Suprapubic skin (tissue), 4 donors: Measurements from ENCODE around the gene RLF. TPM values are rescaled to one million over a fixed set of nuclear protein-coding genes. Genes with fewer than 3 reads are reported as not detected.

Experiments used
- DNase-seq, 2 donors: peaks; one replicate each; pipeline ENCODE4 v3.0.0-alpha.2; 2019; ENCODE audit warnings: low spot score in 2 of 2
- H3K27ac ChIP-seq: fragments of 200-600 bp; sonication (generic); one replicate; pipeline ENCODE4 v1.5.1; 2019
- H3K27me3 ChIP-seq: fragments of 200-600 bp; sonication (generic); one replicate; pipeline ENCODE4 v1.5.1; 2019
- H3K36me3 ChIP-seq: fragments of 200-600 bp; sonication (generic); one replicate; pipeline ENCODE4 v1.5.1; 2019
- H3K4me1 ChIP-seq: fragments of 200-600 bp; sonication (generic); one replicate; pipeline ENCODE4 v1.5.1; 2019
- H3K4me3 ChIP-seq: fragments of 200-600 bp; sonication (generic); one replicate; pipeline ENCODE4 v1.5.1; 2019; ENCODE audit warnings: mild to moderate bottlenecking
- H3K9me3 ChIP-seq: fragments of 200-600 bp; sonication (generic); one replicate; pipeline ENCODE4 v1.5.1; 2019
- CTCF ChIP-seq, 2 donors: fragments of 200-600 bp in 1 of 2; fragments of 450-650 bp in 1 of 2; sonication (generic) in 1 of 2; IDR thresholded peaks; one replicate each; pipeline ENCODE4 v1.5.1; 2016 to 2019; ENCODE audit warnings: antibody characterized with exemption in 2 of 2, mild to moderate bottlenecking in 1 of 2, moderate library complexity in 1 of 2
- EP300 ChIP-seq: sonication (generic); formaldehyde crosslinking; IDR thresholded peaks from one replicate; pipeline ENCODE4 v1.6.1; 2017; ENCODE audit warnings: antibody characterized with exemption
- POLR2A ChIP-seq, 2 donors: fragments of 450-650 bp; IDR thresholded peaks; one replicate each; pipeline ENCODE4 v1.6.1; 2017; ENCODE audit warnings: antibody characterized with exemption in 2 of 2, mild to moderate bottlenecking in 2 of 2, moderate library complexity in 2 of 2
- POLR2AphosphoS5 ChIP-seq, 3 donors: sonication (generic); formaldehyde crosslinking; IDR thresholded peaks; one replicate each; pipeline ENCODE4 v1.6.1; 2017; ENCODE audit warnings: antibody characterized with exemption in 3 of 3
- WGBS: methylation state at CpG from one replicate; pipeline ENCODE4 v1.1.5; 2018; 5-methylcytosine and 5-hydroxymethylcytosine counted together
- total RNA-seq, 4 donors: library from RNA; depleted of rRNA; stranded (reverse); fragments of >200 nt; gene quantifications; one replicate each; pipeline ENCODE4 v1.1.0, GENCODE V29; 2016

The RLF gene
- total RNA-seq, 4 donors from 2014 or later = 17.3 to 32.9 (median 21.3) TPM

- WGBS = 73% methylated on average over 3 of the region's 3 CpGs
- Histone ChIP-seq H3K4me1 (peaks cover 14% of the 10 kb centered on the region), H3K4me3 (no peak overlapping the region), H3K9me3 (no peaks in the 10 kb centered on the region), H3K36me3 (peaks cover 64% of the 10 kb centered on the region), H3K27me3 (no peaks in the 10 kb centered on the region), H3K27ac (no peak overlapping the region)
- DNase-seq = no peak
- TF ChIP-seq CTCF (IDR thresholded peaks at IDR 0.05) (no peak), POLR2A (IDR thresholded peaks at IDR 0.05) (no peak), EP300 (no peak)
Observed at GRCh38 chr1:40270152-40270834, 109.1 kb downstream of the RLF start.

DNA sequence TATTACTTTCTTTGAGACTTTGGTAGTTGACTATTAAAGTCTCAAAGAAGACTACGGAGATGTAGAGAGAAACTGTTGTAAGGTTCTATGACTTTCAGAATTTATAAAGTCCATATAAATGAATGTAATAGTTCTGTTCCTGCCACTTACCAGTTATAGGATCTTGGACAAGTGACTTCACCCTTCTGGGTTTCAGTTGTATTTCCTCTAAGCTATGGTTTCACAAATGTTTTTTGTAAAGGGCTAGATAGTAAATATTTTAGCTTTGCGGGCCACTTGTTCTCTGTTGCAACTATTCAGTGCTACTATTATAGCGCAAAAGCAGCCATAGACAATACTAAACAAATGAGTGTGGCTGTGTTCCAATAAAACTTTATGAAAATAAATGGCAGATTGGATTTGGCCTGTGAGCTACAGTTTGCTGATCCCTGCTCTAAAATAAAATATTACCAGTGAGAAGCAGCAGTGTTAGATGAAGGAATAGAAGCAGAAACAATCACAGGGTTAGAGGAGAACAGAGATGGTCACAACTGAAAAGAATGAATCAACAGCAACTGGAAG lies 111.5 kb downstream of the RLF start:
- H3K36me3 ChIP-seq = peaks cover 71% of the 10 kb centered on the region
- no peak for TF ChIP-seq CTCF (IDR thresholded peaks at IDR 0.05)
- TF ChIP-seq POLR2A (IDR thresholded peaks at IDR 0.05) = no peak
- no peak for TF ChIP-seq POLR2AphosphoS5 (IDR thresholded peaks at IDR 0.05)
- TF ChIP-seq EP300 = no peak

GRCh38 chr1:40273547-40274166 lies 112.5 kb downstream of the RLF start:
- Histone ChIP-seq H3K27me3 (no peaks in the 10 kb centered on the region), H3K36me3 (peaks cover 66% of the 10 kb centered on the region), H3K27ac (no peak overlapping the region), H3K4me1 (no peaks in the 10 kb centered on the region), H3K9me3 (no peaks in the 10 kb centered on the region), H3K4me3 (no peak overlapping the region)
- WGBS = 87% methylated on average over 4 of the region's 4 CpGs
- DNase-seq = no peak
- TF ChIP-seq POLR2A (IDR thresholded peaks at IDR 0.05) (no peak), CTCF (IDR thresholded peaks at IDR 0.05) (no peak), POLR2AphosphoS5 (IDR thresholded peaks at IDR 0.05) (no peak)

More for the DNA sequence above, 111.5 kb downstream of the RLF start:
- no peak overlapping the region for H3K4me3 ChIP-seq
- WGBS = 95% methylated on average over 3 of the region's 3 CpGs
- no peaks in the 10 kb centered on the region for H3K27me3 ChIP-seq
- no peaks in the 10 kb centered on the region for H3K9me3 ChIP-seq
- no peak for DNase-seq
- H3K27ac ChIP-seq = no peak overlapping the region
- H3K4me1 ChIP-seq = peaks cover 4% of the 10 kb centered on the region

DNA sequence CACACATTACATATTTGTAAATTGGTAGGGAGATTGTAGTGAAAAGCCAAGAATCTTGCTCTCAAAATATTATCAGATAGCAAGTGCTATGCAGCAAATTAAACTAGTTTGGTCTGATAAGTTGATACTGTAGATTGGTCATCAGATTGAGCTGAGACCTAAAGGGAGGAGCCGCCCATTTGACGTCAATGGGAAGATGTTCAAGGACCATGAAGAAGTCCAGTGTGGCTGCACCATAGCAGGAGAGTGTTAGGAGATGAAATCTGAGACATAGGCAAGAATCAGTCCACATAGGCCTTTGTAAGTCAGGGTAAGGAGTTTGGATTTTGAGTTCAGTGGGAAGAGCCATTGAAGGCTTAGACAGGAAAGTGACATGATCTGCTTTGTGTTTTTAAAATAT lies 113.1 kb downstream of the RLF start:
- Histone ChIP-seq H3K4me1 (no peaks in the 10 kb centered on the region), H3K9me3 (no peaks in the 10 kb centered on the region), H3K27ac (no peak overlapping the region), H3K36me3 (peaks cover 63% of the 10 kb centered on the region), H3K27me3 (no peaks in the 10 kb centered on the region), H3K4me3 (no peak overlapping the region)
- WGBS = 94% methylated on average over 2 of the region's 2 CpGs
- DNase-seq = no peak
- TF ChIP-seq EP300 = no peak
- no peak for TF ChIP-seq POLR2A (IDR thresholded peaks at IDR 0.05)
- TF ChIP-seq POLR2AphosphoS5 (IDR thresholded peaks at IDR 0.05) = no peak
- no peak for TF ChIP-seq CTCF (IDR thresholded peaks at IDR 0.05)

DNA sequence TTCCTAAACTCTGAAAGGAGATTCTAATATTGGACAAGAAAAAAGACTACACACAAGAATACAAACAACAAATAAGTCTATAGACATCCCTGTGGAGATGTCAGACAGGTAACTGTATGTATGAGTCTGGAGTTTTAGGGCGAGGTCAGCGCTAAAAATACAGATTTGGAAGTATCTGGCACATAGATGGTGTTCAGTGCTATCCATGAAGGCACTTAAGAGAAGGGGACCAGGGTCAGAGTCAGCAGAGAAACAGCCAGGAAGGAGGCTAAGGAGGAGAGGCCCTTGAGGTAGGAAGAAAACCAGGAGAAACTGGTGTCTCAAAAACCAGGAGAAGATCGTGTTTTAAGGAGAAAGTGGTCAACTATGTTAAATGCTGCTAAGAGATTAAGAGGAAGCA lies 114.9 kb downstream of the RLF start:
- Histone ChIP-seq H3K27me3 (no peaks in the 10 kb centered on the region), H3K27ac (no peak overlapping the region), H3K4me3 (no peak overlapping the region), H3K4me1 (no peaks in the 10 kb centered on the region), H3K9me3 (no peaks in the 10 kb centered on the region), H3K36me3 (peaks cover 54% of the 10 kb centered on the region)
- WGBS = 97% methylated on average over 3 of the region's 3 CpGs
- TF ChIP-seq CTCF (IDR thresholded peaks at IDR 0.05) = no peak
- TF ChIP-seq EP300 = no peak
- TF ChIP-seq POLR2AphosphoS5 (IDR thresholded peaks at IDR 0.05) = no peak
- no peak for TF ChIP-seq POLR2A (IDR thresholded peaks at IDR 0.05)
- no peak for DNase-seq
